WI38 (cell line): ENCODE measurements around the gene ACKR2.
"Not testable (repeated sequence)": the region's sequence is repeated elsewhere in the genome, so short reads cannot be mapped to it uniquely, and the experiment has no call there.

Source experiments
- H3K4me3 ChIP-seq: 2 replicates; pipeline ENCODE4 v1.5.1; 2011; ENCODE audit warnings: low read depth, mild to moderate bottlenecking, control low read depth, low read length
- TF ChIP-seq, protein P1 (sequence below): IDR thresholded peaks from 2 replicates; pipeline ENCODE4 v1.5.1; 2012; ENCODE audit warnings: low read depth, mild to moderate bottlenecking, control low read depth, low read length

The ACKR2 gene

GRCh38 chr3:42807929-42808328, 1.3 kb upstream of the ACKR2 start:
- TF ChIP-seq, protein P1, sequence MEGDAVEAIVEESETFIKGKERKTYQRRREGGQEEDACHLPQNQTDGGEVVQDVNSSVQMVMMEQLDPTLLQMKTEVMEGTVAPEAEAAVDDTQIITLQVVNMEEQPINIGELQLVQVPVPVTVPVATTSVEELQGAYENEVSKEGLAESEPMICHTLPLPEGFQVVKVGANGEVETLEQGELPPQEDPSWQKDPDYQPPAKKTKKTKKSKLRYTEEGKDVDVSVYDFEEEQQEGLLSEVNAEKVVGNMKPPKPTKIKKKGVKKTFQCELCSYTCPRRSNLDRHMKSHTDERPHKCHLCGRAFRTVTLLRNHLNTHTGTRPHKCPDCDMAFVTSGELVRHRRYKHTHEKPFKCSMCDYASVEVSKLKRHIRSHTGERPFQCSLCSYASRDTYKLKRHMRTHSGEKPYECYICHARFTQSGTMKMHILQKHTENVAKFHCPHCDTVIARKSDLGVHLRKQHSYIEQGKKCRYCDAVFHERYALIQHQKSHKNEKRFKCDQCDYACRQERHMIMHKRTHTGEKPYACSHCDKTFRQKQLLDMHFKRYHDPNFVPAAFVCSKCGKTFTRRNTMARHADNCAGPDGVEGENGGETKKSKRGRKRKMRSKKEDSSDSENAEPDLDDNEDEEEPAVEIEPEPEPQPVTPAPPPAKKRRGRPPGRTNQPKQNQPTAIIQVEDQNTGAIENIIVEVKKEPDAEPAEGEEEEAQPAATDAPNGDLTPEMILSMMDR: no peak
- H3K4me3 ChIP-seq: no peak overlapping the region

- H3K4me3 ChIP-seq: not testable (repeated sequence)
Observed at GRCh38 chr3:42810706-42811105, 1.5 kb downstream of the ACKR2 start.

- not testable (repeated sequence) for H3K4me3 ChIP-seq
Observed at GRCh38 chr3:42811118-42811883, 2.1 kb downstream of the ACKR2 start.

DNA sequence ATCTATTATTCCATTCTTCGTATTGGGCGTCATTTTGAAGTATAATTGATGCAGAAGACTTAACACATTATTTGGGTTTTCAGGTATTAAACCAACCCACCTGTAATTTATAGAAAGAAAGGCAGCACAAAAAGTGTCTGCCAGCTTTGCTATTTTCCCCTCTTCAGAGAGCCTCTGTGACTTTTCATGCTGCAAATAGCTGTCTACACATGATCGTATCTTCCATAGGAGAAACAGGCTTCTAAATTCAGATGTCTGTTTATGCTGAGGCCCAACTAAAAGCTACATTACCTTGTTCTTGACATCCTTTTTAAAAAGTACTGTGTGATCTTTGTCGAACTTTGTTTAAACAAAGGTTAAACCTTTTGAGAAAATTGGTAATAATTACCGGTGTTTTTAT, 5.0 kb downstream of the ACKR2 start:
- no peak overlapping the region for H3K4me3 ChIP-seq
- TF ChIP-seq, protein P1: no peak

- TF ChIP-seq, protein P1: no peak
- no peak overlapping the region for H3K4me3 ChIP-seq
Observed at GRCh38 chr3:42814914-42815507, 5.8 kb downstream of the ACKR2 start.

DNA sequence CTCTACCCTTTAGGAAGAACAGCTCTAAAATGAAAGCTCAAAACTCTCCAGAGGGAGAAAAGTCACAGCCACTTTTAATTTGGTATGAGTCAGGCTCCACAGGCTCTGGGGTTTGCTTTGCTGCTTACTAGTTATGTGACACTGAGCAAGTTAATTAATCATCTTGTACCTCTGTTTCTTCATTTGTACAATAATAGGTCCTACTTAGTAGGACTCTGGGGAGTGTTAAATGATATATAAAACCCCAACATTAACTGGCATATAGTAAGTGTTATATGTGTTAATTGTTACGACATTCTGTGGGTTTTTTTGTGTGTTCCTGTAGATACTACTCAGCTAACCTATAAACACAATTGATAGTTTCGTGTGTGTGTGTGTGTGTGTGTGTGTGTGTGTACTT, 6.6 kb downstream of the ACKR2 start:
- TF ChIP-seq, protein P1: no peak
- H3K4me3 ChIP-seq: no peak overlapping the region

DNA sequence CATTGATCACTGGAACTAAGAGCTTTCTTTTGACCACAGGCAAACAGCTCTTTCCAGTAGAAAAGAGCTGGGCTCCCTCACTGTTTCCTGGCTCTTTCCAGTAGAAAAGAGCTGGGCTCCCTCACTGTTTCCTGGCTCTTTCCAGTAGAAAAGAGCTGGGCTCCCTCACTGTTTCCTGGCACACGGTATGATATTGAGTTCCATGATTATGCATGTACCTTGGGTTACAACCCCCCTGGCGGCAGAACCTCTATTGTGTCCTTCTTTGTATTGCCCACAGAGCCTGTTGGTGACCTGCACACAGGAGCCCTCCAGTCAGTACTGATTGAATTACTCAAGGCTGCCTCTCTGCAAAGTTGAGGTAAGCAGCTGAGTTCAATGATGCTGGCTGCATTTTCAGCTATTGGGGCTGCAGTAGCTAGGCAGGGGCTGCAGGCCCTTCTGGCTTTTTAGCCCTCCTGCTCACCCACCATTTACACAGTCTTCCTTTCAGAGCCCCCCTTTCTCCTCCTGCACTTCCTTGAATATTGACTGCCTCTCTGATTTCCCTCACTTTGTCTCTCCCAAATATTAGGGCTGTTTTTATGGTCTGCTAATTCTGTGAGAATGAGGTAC, 10.2 kb downstream of the ACKR2 start:
- TF ChIP-seq, protein P1: no peak
- no peak overlapping the region for H3K4me3 ChIP-seq

DNA sequence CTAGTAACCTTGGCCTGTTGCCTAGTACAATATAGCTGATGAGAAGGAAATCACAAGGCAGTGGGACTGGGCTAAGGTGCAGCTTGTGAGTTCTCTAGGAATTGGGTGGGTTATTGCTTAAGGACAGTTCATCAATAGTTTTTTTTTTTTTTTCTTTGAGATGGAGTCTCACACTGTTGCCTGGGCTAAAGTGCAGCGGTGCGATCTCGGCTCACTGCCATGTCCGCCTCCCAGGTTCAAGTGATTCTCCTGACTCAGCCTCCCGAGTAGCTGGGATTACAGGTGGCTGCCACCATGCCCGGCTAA, 11.5 kb downstream of the ACKR2 start:
- TF ChIP-seq, protein P1: no peak

More for the DNA sequence above, 11.5 kb downstream of the ACKR2 start:
- H3K4me3 ChIP-seq: no peak overlapping the region
